IPS-NIHi11 (cell line): ENCODE results near the gene NAV3.

ENCODE experiments used
- DNase-seq: peaks from one replicate; pipeline ENCODE4 v3.0.0; 2012; ENCODE audit warnings: mixed read lengths, low spot score

Gene NAV3

DNA sequence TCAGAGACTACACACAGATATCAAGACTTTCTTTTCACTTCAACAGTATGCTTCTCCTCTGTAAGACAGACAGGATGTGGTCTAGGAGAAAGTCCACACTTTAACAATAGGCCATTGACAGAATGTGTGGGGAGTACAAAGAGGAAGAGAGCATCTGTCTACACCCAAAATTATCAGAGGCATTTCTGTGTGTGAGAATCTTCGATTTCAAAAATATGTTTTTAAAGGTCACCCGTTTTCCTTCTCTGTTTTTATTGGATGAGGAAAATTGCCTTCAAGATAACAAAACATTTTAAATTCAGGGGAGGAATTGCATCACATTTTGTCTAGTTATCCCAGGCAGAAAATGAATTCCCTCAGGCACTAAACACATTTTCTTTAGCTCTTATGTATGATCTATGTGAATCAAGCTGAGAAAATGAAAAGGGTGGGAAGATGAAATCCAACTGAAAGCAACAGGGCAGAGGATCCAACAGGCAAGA lies 16.4 kb downstream of the NAV3 start:
- DNase-seq = no peak

DNA sequence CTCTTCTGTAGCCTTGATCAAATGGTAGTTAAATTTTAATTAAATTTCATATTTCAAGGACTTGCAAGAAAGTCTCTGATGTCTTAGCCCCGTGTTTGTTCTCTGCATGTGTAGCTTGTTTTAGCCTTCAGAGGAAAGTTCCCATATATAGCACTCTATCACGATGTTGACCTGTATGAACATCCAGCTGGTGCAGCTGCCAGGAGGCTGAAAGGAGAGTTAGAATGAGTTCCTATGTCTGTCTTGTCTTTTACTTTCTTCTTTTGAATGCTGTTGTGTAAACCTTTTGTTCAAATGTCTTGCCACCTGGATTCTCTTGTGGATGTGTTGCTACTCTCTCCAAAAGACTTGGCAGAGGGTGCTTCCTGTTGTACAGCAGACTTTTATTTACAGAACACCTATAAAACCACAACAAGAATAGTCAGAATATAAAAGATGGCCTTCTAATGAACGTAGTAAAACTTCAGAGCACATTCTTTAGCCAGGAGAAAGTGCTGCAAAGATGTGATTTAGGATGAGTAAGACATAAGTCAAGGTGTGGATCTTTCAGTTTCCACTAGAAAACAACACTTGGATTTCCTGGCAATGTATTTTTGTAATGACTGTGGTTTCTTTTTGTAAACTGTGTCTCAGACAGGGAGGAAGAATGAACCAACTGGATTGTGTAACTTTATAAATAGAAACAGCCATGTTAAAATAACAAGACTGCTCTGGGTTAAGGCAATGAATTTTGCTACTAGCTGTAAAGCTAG lies 17.2 kb downstream of the NAV3 start:
- DNase-seq = no peak

DNA sequence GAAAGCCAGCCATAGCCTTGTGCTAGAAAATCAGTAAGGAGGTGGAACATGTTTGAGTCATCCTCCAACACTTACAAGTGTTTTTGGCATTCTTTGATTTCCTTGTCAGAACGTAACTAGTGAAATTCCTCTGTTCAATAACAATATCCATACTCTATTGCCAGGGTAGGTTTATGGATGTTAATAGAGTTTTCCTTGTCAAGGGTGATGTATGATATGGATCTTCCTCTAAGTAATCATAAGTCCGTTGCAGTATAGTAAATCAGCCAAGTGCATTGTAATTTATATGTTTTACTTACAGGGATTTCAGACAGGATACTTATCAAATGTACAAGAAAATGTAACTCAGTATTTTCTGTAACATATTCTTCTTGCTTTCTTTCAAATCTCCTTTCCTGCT lies 19.4 kb downstream of the NAV3 start:
- DNase-seq = no peak

DNA sequence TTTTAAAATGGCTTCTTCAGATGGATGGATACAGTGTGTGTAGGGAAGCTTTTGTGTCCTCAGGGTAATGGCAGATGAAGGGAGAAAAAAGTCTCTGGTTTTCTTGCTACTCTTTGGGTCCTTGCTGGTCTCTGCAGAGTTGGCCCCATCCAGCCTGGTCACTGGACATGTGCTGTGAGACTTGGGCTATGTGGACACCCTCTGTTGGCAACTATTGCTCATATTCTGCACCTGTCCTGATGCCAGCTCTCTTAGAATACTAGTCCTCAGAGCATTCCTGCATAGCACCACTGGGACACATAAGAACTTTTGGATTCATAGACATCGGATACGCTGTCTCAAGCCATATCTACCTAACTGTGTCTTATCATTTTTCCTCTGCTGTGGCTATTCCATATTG lies 20.0 kb downstream of the NAV3 start:
- no peak for DNase-seq

DNA sequence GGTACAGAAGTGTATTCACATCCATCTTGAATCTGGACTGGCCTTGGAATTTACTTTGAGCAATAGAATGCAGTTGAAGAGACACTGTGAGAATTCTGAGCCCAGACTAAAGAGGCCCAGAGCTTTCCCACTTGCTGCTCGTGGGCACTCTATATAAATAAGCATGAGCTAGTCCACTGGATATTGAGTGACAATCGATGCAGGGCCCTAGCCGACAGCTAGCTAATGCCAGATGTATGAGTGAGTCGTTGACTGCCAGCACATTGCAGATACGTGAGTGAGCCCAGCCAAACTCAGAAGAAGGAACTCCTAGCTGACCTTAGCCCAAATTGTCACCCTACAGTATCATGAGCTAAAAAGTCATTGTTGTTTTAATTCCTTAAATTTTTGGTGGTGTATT lies 24.9 kb downstream of the NAV3 start:
- DNase-seq = no peak

DNA sequence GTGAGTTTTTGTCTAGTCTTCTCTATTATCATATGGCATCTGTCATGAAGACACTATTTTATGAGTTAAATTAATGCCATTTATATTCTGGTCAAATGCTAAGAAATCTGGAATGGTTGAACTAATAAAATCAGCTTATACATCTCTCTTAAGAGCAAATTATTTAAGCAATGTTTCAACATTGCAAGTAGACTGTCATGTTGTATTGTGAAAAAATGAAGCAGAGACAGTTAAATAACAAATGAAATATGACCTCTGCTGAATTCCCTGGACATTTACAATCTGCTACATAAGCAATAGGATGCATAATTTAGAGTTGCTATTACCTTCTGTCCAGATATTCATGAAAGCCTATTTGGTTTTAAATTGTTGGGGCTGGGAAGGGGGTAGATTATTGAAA lies 30.6 kb downstream of the NAV3 start:
- no peak for DNase-seq

DNA sequence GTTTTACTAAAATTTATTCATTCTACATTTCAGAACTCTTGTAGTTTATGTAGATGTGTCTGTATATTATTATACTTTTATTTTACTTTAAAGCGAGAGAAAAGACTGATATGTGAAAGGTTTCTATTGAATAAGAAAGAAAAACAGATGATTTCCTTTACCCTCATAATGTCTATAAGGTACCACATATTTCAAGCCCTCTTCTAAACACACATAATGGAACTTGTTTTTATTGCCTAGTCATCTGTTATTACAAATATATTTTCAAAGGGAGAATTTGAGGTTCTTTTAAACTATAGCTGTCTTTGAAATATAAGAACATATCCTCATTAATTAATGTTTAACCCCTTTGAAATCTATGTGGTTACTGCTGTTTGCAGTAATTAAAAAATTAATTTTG lies 34.5 kb downstream of the NAV3 start:
- DNase-seq = no peak

DNA sequence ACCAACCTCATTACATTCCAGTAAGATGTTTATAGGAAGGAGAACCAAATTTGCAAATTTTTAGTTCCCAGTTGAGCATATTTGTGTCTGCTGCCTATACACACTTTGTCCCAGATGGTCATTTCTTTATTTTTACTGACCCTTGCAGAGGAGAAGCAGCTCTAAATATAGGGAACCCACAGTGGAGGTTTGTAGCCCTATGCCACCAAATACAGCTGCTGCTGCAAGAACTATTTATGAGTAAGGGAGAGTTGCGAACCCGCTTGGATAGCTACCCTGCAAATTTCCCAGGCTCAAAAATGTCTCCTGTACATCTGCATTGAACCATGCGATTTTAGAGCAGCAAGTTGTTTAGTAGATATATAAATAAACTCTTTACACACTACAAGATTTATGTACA lies 48.2 kb downstream of the NAV3 start:
- no peak for DNase-seq

DNA sequence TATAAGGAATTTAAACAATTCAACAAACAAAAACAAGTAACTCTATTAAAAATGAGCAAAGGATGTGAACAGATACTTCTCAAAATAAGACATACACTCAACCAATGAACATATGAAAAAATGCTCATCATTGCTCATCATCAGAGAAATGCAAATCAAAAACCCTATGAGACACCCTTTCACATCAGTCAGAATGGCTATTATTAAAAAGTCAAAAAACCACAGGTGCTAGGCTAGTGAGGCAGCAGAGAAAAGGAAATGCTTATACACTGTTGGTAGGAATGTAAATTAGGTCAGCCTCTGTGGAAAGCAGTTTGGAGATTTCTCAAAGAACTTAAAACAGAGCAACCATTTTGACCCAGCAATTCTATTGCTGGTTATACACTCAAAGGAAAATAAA lies 52.0 kb downstream of the NAV3 start:
- DNase-seq = no peak

DNA sequence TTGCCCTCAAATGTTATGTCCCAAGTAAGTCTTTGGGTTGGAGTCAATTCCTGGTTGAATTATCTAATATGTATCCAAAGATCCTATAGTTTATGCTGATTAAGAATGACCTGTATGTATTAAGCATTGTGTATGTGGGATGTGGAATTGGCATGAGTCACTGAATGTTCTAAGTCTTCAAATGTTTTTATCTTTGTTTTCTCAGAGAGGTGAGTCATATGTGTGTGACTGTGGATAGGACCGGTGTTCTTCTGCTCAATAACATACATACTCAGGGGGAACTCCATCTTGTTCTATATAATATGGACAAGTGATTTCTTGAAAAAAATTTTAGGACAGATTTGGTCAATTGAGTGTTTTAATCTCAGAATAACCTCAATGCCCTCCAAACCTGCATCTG lies 57.9 kb downstream of the NAV3 start:
- no peak for DNase-seq

DNA sequence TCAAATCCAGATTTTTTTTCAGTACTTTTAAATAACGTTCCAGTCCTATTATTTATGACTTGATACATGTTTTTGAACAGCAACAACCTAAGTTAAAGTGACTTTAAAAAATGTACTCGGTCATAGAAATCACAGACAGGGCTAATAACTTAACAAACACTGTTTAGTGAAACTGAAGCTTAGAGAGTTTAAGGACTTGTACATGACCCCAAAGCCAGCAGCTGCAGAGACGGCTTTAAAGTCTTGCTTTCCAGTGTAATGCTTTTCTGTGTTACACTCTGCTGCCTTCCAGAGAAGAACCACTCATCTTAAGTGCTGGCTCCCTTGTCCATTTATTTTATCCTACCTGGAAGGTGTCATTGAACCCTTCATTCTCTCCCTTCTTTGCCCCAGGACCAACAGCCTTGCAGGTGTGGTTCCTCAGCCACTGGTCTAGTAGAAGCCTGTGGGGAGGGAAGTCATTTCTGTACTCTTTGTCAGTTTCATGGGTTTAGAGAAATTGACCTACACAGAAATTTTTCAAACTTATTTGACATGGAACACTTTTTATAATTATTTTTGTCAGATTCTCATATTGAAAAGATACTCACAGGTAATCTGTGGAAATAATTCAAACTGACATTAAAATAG lies 60.9 kb downstream of the NAV3 start:
- DNase-seq = no peak

DNA sequence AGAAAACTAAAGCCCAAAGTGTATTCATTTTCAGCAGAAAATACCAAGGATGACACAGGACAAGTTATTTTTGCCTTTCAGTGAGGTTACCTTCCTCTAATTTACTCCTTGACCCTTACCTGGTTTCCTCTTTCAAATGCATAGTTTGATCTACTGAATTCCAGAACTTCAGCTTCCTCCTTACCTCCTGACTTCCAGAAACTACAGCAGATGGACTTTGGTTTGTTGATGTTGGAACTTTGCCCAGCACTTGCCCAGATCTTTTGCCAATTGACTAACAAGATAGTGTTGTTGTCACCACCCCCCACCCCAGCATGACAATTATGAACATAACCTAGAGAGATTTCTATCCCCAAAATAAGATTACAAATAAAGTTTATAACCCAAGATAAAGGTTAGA lies 63.2 kb downstream of the NAV3 start:
- no peak for DNase-seq

DNA sequence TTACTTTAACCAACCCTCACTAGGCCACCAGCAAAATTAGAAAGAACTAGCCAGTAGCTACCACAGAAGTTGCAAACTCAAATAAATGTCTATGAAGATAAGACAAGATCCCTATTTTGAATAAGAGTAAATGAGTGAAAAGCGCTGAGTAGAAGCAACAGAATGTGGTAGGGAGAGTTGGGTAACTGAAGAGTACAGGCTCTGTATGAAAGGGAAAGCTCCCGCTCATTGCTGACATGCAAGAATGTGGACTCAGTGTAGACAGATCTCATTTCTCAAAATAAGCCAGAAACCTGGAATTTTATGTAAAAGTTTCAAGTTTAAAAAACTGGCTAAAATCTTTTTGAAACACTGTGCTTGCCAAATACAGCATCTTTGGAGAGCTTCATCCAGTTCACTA lies 63.9 kb downstream of the NAV3 start:
- DNase-seq = no peak

DNA sequence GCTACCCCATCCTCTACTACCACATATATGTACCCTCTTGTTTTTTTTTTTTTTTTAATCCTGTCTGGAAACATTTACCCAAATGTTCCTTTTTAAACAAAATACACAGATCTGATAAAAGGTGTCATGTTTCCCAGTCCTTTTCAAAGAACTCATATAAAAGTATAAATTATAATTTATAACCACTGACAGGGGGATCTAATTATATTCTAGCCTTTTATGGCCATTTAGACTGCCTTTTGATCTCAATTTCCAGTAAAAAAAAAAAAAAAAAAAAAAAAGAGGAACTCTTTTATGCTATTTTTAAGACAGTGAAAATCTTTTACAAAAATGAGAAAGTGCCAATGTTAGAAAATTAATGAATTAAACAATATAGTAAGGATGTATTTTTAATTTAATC lies 65.0 kb downstream of the NAV3 start:
- DNase-seq = no peak

DNA sequence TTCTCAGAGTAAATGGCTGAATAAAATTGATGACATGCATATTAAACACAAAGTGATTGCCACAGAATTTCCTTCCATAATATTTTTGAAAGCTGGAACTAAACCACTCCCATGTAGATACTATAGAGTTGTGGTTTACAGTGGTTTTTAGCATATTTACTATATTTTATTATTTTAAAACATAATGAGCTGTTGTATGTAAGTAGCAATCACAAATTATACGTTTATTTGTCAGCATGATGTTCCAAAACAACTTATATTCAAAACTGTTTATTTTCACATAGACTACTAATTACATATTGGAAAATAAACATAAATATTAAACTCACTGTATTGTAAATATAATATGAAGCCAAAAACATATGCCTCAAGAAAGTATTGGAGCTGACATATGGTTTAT lies 77.2 kb downstream of the NAV3 start:
- DNase-seq = no peak

DNA sequence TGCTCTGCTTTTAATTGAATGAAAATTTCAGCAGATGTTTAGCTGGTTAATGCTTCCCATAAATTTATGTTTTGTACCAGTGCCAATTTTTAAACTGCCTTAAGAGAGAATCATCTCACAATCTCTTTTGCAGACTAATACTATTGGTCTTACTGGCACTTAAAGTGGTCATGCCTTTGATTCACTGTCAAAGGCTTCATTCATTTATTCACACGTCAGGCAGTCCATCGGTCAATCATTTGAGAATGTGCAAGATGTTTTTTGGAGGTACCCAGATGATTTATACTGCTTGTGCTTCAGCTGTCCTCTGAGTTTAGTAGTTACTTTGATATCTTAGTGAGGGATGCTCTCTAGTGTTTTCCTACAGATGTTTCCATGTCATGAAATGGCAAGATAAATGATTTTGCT lies 83.4 kb downstream of the NAV3 start:
- DNase-seq = no peak

DNA sequence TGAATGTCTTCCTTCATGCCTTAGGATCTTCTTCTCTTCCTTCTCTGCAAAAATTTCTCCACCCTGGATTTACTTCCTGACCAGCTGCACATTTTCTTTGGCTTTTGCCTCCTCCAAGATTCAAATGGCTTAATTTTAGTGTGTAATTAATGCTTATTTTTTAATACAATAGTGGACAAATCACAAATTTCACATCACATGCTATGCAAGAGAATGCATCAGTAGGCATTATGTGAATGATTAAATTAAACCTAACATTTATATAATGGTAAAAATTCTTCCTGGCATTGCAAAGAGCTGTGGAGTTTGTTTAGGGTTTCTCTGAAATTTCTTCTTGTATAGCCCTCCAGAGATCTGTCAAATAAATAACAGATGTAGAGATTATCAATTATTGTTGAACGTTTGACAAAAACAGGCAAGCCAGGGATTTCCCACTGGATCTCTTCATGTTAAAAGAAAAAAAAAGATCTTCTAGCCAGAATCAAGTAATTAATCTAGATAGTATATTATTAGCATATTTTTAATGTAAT lies 84.4 kb downstream of the NAV3 start:
- DNase-seq = no peak

DNA sequence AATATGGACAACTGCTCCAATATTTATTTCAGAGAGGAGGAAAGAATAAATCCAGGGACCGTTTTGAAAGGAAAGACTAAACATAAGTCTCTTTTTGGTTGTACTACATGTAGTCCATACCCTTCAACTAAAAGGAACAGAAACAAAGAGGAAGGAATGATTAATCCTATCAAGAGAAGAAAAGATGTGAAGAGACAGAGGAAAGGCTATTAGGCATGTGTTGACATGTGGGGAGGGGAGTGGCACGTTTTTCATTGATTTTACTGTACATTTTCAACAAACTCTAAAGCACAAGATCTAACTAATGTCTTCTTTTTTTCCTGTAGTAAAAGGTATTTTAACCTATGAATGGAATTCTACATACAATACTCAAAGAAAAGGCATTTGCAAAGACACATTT lies 85.6 kb downstream of the NAV3 start:
- no peak for DNase-seq

DNA sequence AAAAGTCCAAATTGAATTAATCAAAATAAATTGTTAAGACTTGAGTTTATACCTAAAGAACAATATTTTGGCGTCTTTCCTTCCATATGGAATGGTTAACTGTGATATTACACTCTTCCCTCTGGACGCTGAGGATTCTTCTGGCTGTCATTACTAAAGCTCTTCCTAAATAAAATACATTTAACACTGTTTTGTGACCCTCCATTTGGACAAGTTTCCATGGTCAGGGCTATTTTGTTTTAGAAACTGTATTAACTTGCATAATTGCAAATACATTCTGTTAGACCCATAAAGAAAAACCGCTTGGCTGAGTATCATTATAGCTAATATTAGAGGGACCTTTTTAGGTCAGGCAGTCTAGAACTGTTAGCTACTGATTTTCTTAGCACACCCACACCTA lies 87.4 kb downstream of the NAV3 start:
- no peak for DNase-seq

DNA sequence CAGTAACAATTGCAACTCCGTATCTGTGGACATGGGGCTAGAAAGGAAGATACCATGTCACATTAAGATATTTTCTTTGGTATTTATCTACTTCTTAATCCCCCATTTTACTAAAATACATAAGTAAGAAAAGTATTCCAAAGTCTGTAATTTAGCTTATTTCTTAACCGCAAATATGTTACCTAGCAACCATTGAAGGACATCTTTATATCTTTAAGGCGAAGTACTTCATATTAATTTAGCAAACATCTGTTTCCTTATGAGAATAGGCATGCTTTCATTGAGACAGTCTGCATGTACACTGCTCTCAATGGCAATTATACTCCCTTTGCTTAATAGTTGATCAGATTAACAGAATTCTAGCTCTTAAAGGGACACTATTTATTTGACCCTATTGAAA lies 88.8 kb downstream of the NAV3 start:
- DNase-seq = no peak

DNA sequence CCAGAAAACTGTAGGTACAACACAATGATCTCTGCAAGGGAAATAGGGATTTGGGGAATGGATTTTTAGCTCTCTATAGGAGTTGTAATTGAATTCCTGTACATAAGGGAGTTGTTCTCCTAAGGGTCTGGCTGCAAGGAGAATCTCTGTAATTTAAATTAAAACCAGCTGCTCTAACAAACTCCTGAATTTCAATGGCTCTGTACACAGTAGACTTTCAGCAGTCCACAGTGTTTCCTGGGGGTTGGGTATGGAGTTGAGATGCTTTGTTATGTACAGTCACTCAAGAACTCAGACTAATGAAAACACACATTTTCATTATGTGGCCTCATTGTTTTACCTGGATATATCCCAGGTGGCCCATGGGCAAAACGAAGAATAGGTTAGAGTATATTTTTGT lies 93.2 kb downstream of the NAV3 start:
- DNase-seq = no peak

DNA sequence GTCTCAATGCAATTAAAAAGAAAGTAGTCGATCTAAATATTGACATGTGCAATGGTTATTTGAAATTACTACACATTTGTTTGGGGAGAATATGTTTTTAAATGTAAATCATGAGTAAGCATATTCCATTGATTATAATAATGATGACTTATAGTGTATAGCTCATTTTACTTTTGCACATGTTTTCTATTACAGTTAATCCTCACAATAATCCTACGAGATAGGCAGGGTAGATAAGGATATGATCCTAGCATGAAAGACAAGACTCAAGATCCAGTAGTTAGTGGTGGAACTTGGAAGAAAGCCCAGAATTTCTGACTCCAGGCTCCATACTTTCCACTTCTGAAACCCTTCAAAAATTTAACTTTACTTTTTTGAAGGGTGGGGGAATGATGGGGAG lies 94.0 kb downstream of the NAV3 start:
- DNase-seq = no peak

DNA sequence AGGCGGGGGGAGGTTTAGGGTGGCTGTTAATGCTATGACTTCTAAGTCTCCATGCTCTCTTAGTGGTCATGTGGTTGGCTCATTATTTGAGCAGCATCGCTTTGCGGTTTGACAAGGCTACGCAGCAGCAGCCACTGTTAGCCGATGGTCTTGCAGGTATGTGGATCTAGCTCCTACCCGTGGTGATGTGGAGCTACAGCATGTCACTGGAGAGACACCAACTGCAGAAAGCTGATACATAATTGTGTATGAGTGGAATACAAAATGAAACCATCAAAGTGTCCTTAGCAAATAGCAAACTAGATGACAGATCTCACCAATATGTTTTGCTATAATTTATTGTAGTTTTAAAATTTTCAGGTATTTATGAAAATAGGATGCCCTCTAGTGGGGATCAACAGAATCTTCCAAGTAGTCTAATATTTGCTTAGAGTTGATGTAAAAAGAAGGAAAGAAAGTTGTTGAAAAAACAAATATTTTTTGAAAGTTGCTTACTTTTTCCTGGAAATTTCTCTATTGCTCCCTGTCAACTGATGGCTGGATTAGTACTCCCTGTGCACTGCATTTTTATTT lies 94.9 kb downstream of the NAV3 start:
- DNase-seq = peak; percentile 74
